Measurements from ENCODE around the gene GRIPAP1.

GRCh38 chrX:48957477-48957826, 44.6 kb downstream of the GRIPAP1 start, which contains the start of gene OTUD5:
- TF ChIP-seq FOXA1 (IDR thresholded peaks at IDR 0.05) (no peak), ELF4 (IDR thresholded peaks at IDR 0.05) (no peak), PKNOX1 (IDR thresholded peaks at IDR 0.05) (no peak), ARNT (IDR thresholded peaks at IDR 0.05) (no peak), ZNF384 (IDR thresholded peaks at IDR 0.05) (no peak), SUZ12 (IDR thresholded peaks at IDR 0.05) (no peak), HDGF (IDR thresholded peaks at IDR 0.05; ENCODE audit: borderline replicate concordance) (no peak), L3MBTL2 (conservative IDR thresholded peaks at IDR 0.05) (no peak), FOXK2 (IDR thresholded peaks at IDR 0.05) (no peak), SP1 (IDR thresholded peaks at IDR 0.05) (no peak), TARDBP (IDR thresholded peaks at IDR 0.05) (no peak), FOXM1 (IDR thresholded peaks at IDR 0.05; ENCODE audit: borderline replicate concordance) (no peak), BHLHE40 (IDR thresholded peaks at IDR 0.05; ENCODE audit: borderline replicate concordance) (no peak), CTBP1 (IDR thresholded peaks at IDR 0.05; ENCODE audit: borderline replicate concordance) (no peak)

Data from HEK293T (cell line).